HepG2 (cell line): ENCODE measurements around the gene COL4A2. TPM values are rescaled to one million over a fixed set of nuclear protein-coding genes. Genes with fewer than 3 reads are reported as not detected.

Source experiments
- ATAC-seq: fragments of 200-7000 bp; cut with Tn5 transposase; 3 replicates; pipeline ENCODE4 v1.9.1; 2020; ENCODE audit warnings: mild to moderate bottlenecking, moderate library complexity
- BruUV-seq: library from RNA; stranded (reverse); fragments of 400-500 nt; replicated peaks from 2 replicates; lab custom pipeline; 2021; lab: Mats Ljungman, UMichigan
- CTCF ChIA-PET: fragments of 300-600 bp; formaldehyde crosslinking; extraction: SDS; loops from one replicate; lab custom pipeline; 2021; ENCODE audit warnings: low total read pairs, inconsistent platforms, low intra/inter-chr PET ratio; lab: Yijun Ruan, JAX
- POLR2A ChIA-PET: fragments of 350-600 bp; sonication (Branson Sonifier 250); formaldehyde crosslinking; loops from one replicate; lab custom pipeline; 2020; ENCODE audit warnings: antibody characterized with exemption, inconsistent platforms; lab: Yijun Ruan, JAX
- DNase-seq: peaks from one replicate; pipeline ENCODE4 v3.0.0-alpha.2; 2015; ENCODE audit warnings: low spot score
- FAIRE-seq: peaks from 3 replicates; lab custom pipeline; 2011; peaks lifted over from hg19 to GRCh38; lab: Jason Lieb, UNC
- H2AFZ ChIP-seq: one replicate; pipeline ENCODE4 v1.6.1; 2011; ENCODE audit warnings: low read length, inconsistent platforms
- H3K27ac ChIP-seq: fragments of 300-600 bp; 3 replicates; pipeline ENCODE4 v1.8.0; 2011; ENCODE audit warnings: mixed run types, mild to moderate bottlenecking, mixed read lengths, low read length, inconsistent platforms; ENCODE audit not compliant: insufficient read depth; ENCODE audit errors: extremely low read length
- H3K27me3 ChIP-seq, 2 experiments: fragments of 200-600 bp in 1 of 2; 2 replicates in 1 of 2; 3 replicates in 1 of 2; pipeline versions ENCODE4 v1.6.0 to v1.8.0; 2011; ENCODE audit warnings: low read length in 2 of 2, mild to moderate bottlenecking in 2 of 2, moderate library complexity in 2 of 2, inconsistent platforms in 1 of 2; ENCODE audit not compliant: insufficient read depth in 2 of 2, control insufficient read depth in 1 of 2
- H3K36me3 ChIP-seq, 2 experiments: fragments of 200-600 bp in 1 of 2; replicated peaks in 1 of 2; 2 replicates in 1 of 2; 3 replicates in 1 of 2; pipeline versions ENCODE4 v1.5.1 to v1.8.0; 2011; ENCODE audit warnings: low read length in 2 of 2, inconsistent platforms in 1 of 2; ENCODE audit not compliant: insufficient read depth in 2 of 2, control insufficient read depth in 1 of 2
- H3K4me1 ChIP-seq: 2 replicates; pipeline ENCODE4 v1.5.1; 2012; ENCODE audit warnings: low read length, inconsistent platforms; ENCODE audit not compliant: insufficient read depth
- H3K4me2 ChIP-seq: 2 replicates; pipeline ENCODE4 v1.6.0; 2011; ENCODE audit warnings: low read depth, low read length, inconsistent platforms
- H3K4me3 ChIP-seq, 3 experiments: fragments of 200-600 bp in 1 of 3; sonication (generic), shearing (Covaris generic) in 1 of 3; replicated peaks in 1 of 3; 2 replicates each; pipeline ENCODE4 v1.5.1; 2011 to 2016; ENCODE audit warnings: low read length in 3 of 3, inconsistent platforms in 2 of 3, low read depth in 2 of 3, mild to moderate bottlenecking in 2 of 3, control low read depth in 1 of 3, mixed read lengths in 1 of 3; ENCODE audit not compliant: insufficient read depth in 1 of 3
- H3K79me2 ChIP-seq: one replicate; pipeline ENCODE4 v1.6.1; 2011; ENCODE audit warnings: low read length, inconsistent platforms; ENCODE audit not compliant: insufficient read depth
- H3K9ac ChIP-seq: 2 replicates; pipeline ENCODE4 v1.6.0; 2011; ENCODE audit warnings: mild to moderate bottlenecking, low read depth, low read length, inconsistent platforms; ENCODE audit not compliant: insufficient read depth
- H3K9me3 ChIP-seq: 2 replicates; pipeline ENCODE4 v1.5.1; 2012; ENCODE audit warnings: mild to moderate bottlenecking, low read length
- H4K20me1 ChIP-seq: 2 replicates; pipeline ENCODE4 v1.6.0; 2011; ENCODE audit warnings: inconsistent platforms, mild to moderate bottlenecking, low read length, moderate library complexity; ENCODE audit not compliant: insufficient read depth
- GABPA ChIP-seq, 2 experiments: IDR thresholded peaks; 2 replicates each; pipeline ENCODE4 v1.6.1; 2011 to 2016; ENCODE audit warnings: low read depth in 2 of 2, low read length in 1 of 2, missing biosample characterization in 1 of 2, missing genetic modification characterization in 1 of 2
- IRF2 ChIP-seq: IDR thresholded peaks from 2 replicates; pipeline ENCODE4 v1.6.1; 2018; ENCODE audit warnings: missing genetic modification reagents, missing compliant biosample characterization
- PCBP1 ChIP-seq: fragments of 200-400 bp; formaldehyde crosslinking; IDR thresholded peaks from 2 replicates; pipeline ENCODE4 v1.6.1; 2017; ENCODE audit warnings: mild to moderate bottlenecking, low read depth, low read length, borderline replicate concordance
- PTBP1 ChIP-seq: fragments of 200-400 bp; formaldehyde crosslinking; IDR thresholded peaks from 2 replicates; pipeline ENCODE4 v1.6.1; 2018; ENCODE audit warnings: low read length, low read depth; ENCODE audit not compliant: poor library complexity, severe bottlenecking
- RXRB ChIP-seq: IDR thresholded peaks from 2 replicates; pipeline ENCODE4 v1.6.1; 2016; ENCODE audit warnings: borderline replicate concordance, missing genetic modification reagents, missing compliant biosample characterization
- TCF7L2 ChIP-seq: IDR thresholded peaks from 2 replicates; pipeline ENCODE4 v1.6.1; 2011; ENCODE audit warnings: mild to moderate bottlenecking, low read depth, low read length, moderate library complexity
- WIZ ChIP-seq: sonication (generic); formaldehyde crosslinking; IDR thresholded peaks from 2 replicates; pipeline ENCODE4 v1.5.1; 2020; ENCODE audit warnings: mild to moderate bottlenecking, missing genetic modification reagents
- ZFP1 ChIP-seq: IDR thresholded peaks from 2 replicates; pipeline ENCODE4 v1.6.1; 2016
- ZNF121 ChIP-seq: sonication (generic); formaldehyde crosslinking; IDR thresholded peaks from 2 replicates; pipeline ENCODE4 v1.5.0; 2020; ENCODE audit warnings: mild to moderate bottlenecking, missing genetic modification reagents
- ZNF138 ChIP-seq: sonication (generic); formaldehyde crosslinking; IDR thresholded peaks from 2 replicates; pipeline ENCODE4 v1.5.0; 2020; ENCODE audit warnings: mild to moderate bottlenecking, low read depth, missing genetic modification reagents
- WGBS: methylation state at CpG from one replicate; pipeline ENCODE4 v1.1.6; 2017; ENCODE audit warnings: low lambda C conversion rate; 5-methylcytosine and 5-hydroxymethylcytosine counted together
- in situ Hi-C: cut with HindIII; loops from 2 replicates; pipeline ENCODE4 v1.10.0; 2017; ENCODE audit warnings: low pct_unique_long_range_greater_than_20kb; ENCODE audit not compliant: extremely low pct_ligation_motif_present
- intact Hi-C: fragments of 100-400 bp; cut with micrococcal nuclease; formaldehyde crosslinking; loops from one replicate; pipeline ENCODE4 v1.10.0; 2022; ENCODE audit not compliant: unreplicated experiment
- polyA plus RNA-seq, 8 experiments: library from polyadenylated mRNA; depleted of rRNA in 3 of 8; stranded (reverse) in 7 of 8; unstranded in 1 of 8; fragments of >200 nt; fragmentation: Illumina TruSeq in 4 of 8; extraction: Trizol in 4 of 8; gene quantifications; 2 replicates each; pipeline versions ENCODE4 v1.2.1 to v1.2.3, GENCODE V29; 2011 to 2016; ENCODE audit warnings: low read depth in 4 of 8, missing spikeins in 1 of 8, mixed read lengths in 1 of 8; ENCODE audit not compliant: insufficient read depth in 1 of 8
- total RNA-seq, 5 experiments: library from RNA; depleted of rRNA; stranded (reverse); fragments of >200 nt; fragmentation: Illumina TruSeq; extraction: Trizol; gene quantifications; 2 replicates each; pipeline ENCODE4 v1.2.3, GENCODE V29; 2016; ENCODE audit warnings: low read depth in 1 of 5
- TF ChIP-seq, protein P1 (sequence below): sonication (generic); formaldehyde crosslinking; IDR thresholded peaks from 2 replicates; pipeline ENCODE4 v1.4.0; 2020; ENCODE audit warnings: missing genetic modification reagents, borderline replicate concordance
- TF ChIP-seq, protein P2 (sequence below): sonication (generic); formaldehyde crosslinking; IDR thresholded peaks from 2 replicates; pipeline ENCODE4 v1.4.0; 2020; ENCODE audit warnings: missing genetic modification reagents
- TF ChIP-seq, protein P3 (sequence below): sonication (generic); formaldehyde crosslinking; IDR thresholded peaks from 2 replicates; pipeline ENCODE4 v1.5.0; 2020; ENCODE audit warnings: missing genetic modification reagents

COL4A2 gene
- total and polyA plus RNA-seq, 2 of the 13 experiments (the other 11 are each of a cell fraction or from before 2014, with no cell fraction given), result 0.22 to 1.9 TPM

DNA sequence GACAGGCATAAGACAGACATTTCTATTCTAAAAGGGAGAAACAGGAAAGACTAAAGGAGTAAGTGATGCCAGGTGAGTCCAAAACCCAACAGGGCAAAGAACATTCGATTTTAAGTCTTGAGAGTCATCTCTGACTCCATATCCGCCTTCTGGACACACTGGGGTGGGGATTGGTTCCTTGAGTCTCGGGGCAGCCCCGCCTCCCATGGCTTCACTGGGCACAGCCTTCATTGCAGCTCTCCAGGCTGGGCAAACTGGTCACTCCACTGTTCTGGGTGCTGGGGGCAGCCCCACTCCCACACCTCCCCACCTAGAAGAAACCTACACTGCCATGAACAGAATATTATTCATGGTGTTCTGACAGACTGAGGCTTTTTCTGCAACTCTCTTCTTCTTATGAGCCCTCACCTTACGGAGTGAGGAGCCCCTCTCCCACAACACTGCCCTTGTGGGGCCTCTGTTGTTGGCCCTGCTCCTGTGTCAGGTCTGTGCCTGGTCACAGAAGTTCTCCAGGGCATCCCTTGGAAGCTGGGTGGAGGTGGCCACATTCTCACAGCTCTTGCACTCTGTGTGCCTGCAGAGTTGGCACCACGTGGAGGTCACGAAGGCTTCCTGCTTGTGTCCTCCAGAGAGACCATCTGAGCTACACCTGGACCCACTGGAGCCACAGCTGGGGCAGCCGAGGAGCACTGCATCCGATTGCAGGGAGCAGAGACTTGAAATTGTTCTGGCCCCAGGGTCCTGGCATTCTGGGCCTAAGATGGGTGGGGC, 95.4 kb downstream of the COL4A2 start:
- ATAC-seq (no peak), FAIRE-seq (no peak), DNase-seq (no peak)
- no peak overlapping the region for H3K27ac ChIP-seq
- CTCF ChIA-PET, result no interaction called here
- BruUV-seq, result no TSS peak
- H3K4me1 ChIP-seq, result no peaks in the 10 kb centered on the region
- H3K9ac ChIP-seq, result no peak overlapping the region
- H3K36me3 ChIP-seq, result no peaks in the 10 kb centered on the region
- in situ Hi-C loops (loop anchor here (25.0 kb wide), 1 partner anchor 1440 kb away; no protein-coding TSS in a partner anchor), intact Hi-C loops (no loop called here)
- H3K27me3 ChIP-seq, result peaks cover 2 to 39% of the 10 kb centered on the region in 2 experiments
- no peak overlapping the region for H3K4me2 ChIP-seq
- POLR2A ChIA-PET, result no interaction called here
- TF ChIP-seq PCBP1 (no peak), WIZ (CRISPR knock-in tag) (no peak), ZNF121 (CRISPR knock-in tag) (no peak), IRF2 (CRISPR knock-in tag) (no peak), RXRB (no peak), ZFP1 (CRISPR knock-in tag) (no peak), PTBP1 (no peak), ZNF138 (CRISPR knock-in tag) (no peak), GABPA (IDR thresholded peaks at IDR 0.05; ENCODE audit: low read depth, low read length) (no peak), GABPA (CRISPR knock-in tag; IDR thresholded peaks at IDR 0.05; ENCODE audit: low read depth) (no peak), TCF7L2 (no peak)
- TF ChIP-seq, protein P1, sequence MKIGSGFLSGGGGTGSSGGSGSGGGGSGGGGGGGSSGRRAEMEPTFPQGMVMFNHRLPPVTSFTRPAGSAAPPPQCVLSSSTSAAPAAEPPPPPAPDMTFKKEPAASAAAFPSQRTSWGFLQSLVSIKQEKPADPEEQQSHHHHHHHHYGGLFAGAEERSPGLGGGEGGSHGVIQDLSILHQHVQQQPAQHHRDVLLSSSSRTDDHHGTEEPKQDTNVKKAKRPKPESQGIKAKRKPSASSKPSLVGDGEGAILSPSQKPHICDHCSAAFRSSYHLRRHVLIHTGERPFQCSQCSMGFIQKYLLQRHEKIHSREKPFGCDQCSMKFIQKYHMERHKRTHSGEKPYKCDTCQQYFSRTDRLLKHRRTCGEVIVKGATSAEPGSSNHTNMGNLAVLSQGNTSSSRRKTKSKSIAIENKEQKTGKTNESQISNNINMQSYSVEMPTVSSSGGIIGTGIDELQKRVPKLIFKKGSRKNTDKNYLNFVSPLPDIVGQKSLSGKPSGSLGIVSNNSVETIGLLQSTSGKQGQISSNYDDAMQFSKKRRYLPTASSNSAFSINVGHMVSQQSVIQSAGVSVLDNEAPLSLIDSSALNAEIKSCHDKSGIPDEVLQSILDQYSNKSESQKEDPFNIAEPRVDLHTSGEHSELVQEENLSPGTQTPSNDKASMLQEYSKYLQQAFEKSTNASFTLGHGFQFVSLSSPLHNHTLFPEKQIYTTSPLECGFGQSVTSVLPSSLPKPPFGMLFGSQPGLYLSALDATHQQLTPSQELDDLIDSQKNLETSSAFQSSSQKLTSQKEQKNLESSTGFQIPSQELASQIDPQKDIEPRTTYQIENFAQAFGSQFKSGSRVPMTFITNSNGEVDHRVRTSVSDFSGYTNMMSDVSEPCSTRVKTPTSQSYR (CRISPR knock-in tag), result no peak
- TF ChIP-seq, protein P2, sequence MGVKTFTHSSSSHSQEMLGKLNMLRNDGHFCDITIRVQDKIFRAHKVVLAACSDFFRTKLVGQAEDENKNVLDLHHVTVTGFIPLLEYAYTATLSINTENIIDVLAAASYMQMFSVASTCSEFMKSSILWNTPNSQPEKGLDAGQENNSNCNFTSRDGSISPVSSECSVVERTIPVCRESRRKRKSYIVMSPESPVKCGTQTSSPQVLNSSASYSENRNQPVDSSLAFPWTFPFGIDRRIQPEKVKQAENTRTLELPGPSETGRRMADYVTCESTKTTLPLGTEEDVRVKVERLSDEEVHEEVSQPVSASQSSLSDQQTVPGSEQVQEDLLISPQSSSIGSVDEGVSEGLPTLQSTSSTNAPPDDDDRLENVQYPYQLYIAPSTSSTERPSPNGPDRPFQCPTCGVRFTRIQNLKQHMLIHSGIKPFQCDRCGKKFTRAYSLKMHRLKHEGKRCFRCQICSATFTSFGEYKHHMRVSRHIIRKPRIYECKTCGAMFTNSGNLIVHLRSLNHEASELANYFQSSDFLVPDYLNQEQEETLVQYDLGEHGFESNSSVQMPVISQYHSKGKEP (CRISPR knock-in tag), result no peak
- TF ChIP-seq, protein P3, sequence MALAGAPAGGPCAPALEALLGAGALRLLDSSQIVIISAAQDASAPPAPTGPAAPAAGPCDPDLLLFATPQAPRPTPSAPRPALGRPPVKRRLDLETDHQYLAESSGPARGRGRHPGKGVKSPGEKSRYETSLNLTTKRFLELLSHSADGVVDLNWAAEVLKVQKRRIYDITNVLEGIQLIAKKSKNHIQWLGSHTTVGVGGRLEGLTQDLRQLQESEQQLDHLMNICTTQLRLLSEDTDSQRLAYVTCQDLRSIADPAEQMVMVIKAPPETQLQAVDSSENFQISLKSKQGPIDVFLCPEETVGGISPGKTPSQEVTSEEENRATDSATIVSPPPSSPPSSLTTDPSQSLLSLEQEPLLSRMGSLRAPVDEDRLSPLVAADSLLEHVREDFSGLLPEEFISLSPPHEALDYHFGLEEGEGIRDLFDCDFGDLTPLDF (CRISPR knock-in tag), result no peak
- no peaks in the 10 kb centered on the region for H3K9me3 ChIP-seq
- WGBS, result 0% methylated on average over 8 of the region's 9 CpGs
- H2AFZ ChIP-seq, result no peak overlapping the region
- no peak overlapping the region for H3K4me3 ChIP-seq
- H4K20me1 ChIP-seq, result no peaks in the 10 kb centered on the region
- no peaks in the 10 kb centered on the region for H3K79me2 ChIP-seq
